ENCODE measurements around the gene MAP2K3. TPM values are rescaled to one million over a fixed set of nuclear protein-coding genes. Genes with fewer than 3 reads are reported as not detected.

MAP2K3 gene
- polyA plus RNA-seq, 1 donor (not counting 4 experiments of a cell fraction or from before 2014, with no cell fraction given), result 22.4 TPM

DNA sequence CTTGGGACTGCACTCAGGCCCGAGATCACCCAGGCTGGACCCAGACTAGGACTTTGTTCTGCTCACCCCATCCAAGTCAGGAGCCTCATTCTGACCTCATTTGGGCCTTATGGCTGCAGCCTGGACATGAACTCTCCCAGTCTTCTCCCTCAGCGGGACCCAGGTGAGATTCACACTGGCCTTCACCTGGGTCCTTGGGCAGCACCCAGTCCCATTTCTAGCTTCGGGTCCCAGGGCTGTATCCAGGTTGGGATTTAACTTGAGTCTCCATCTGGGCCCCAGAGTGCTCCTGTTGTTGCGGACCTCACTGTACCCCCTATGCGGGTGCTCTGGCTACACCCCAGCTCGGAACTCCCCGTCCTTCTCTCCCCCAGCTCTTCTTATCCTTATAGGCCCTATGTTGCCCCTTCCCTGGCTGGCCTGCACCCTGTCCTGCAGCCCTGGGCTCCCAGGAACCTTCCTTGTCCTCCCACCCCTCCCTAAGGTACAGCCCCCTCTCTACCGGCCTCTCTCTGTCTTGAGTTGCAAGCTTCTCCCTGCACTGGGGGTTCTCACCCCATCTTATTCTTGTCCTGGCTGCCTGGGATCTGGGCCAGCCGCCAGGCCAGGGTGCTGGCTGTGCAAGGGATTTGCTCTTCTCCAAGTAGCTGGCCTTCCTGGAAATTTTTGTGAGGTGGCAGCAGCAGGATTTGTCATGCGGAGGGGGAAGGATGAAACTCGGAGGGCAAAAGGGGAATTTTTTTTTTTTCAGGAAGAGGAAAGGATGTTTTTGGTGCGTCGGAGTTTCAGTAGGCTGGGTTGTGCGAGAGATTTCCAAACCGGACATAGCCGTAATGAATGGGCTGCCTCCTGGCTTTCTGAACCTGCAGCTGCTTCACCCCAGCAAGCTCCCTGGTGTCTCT is 904 bp downstream of the MAP2K3 start:
- H3K9me1 ChIP-seq (ENCODE audit: control insufficient read depth, extremely low read depth, insufficient read depth, low read length), result peaks cover 6% of the 10 kb centered on the region
- H3K4me2 ChIP-seq (ENCODE audit: control insufficient read depth, extremely low read depth, insufficient read depth, low read depth, low read length), result peak overlapping the region; percentile 93
- H3K36me3 ChIP-seq (ENCODE audit: control insufficient read depth in 2 of 2, extremely low read depth in 1 of 2, insufficient read depth in 2 of 2, low read length in 2 of 2), result no peaks in the 10 kb centered on the region
- DNase-seq (ENCODE audit: low read depth, low spot score), result no peak
- H3K9ac ChIP-seq (ENCODE audit: control insufficient read depth, extremely low read depth, insufficient read depth, low read length), result peak overlapping the region; percentile 83
- no peak for FAIRE-seq
- TF ChIP-seq EZH2 (IDR thresholded peaks at IDR 0.05; ENCODE audit: low read length) (no peak), CTCF (optimal IDR thresholded peaks at IDR 0.05 in 1 of 3, IDR thresholded peaks at IDR 0.05 in 1 of 3, conservative IDR thresholded peaks at IDR 0.05 in 1 of 3; ENCODE audit: extremely low read depth in 1 of 3, insufficient read depth in 2 of 3, low read length in 3 of 3) (no peak)
- peak overlapping the region; percentile 79 for H3K27ac ChIP-seq (ENCODE audit: control insufficient read depth, insufficient read depth, low read length)
- H3K9me3 ChIP-seq (ENCODE audit: control insufficient read depth, low read depth, low read length), result no peaks in the 10 kb centered on the region
- H3K79me2 ChIP-seq (ENCODE audit: control insufficient read depth, insufficient read depth, low read length), result peaks cover 54% of the 10 kb centered on the region
- H4K20me1 ChIP-seq (ENCODE audit: control insufficient read depth, extremely low read depth, insufficient read depth, low read length), result peaks cover 12% of the 10 kb centered on the region
- peaks cover 57% of the 10 kb centered on the region for H3K4me1 ChIP-seq (ENCODE audit: control insufficient read depth, extremely low read depth, insufficient read depth, low read length)
- H3K4me3 ChIP-seq (ENCODE audit: control insufficient read depth in 2 of 3, extremely low read depth in 1 of 3, insufficient read depth in 2 of 3, low read depth in 1 of 3, low read length in 3 of 3), result peak overlapping the region; percentile 77 to 86 (median 78)
- H2AFZ ChIP-seq (ENCODE audit: control insufficient read depth, low read length), result no peak overlapping the region
- dilution Hi-C loops (cut with MboI; ENCODE audit: extremely low pct_ligation_motif_present, low sequenced_read_pairs), result no loop called here
- H3K27me3 ChIP-seq (ENCODE audit: control insufficient read depth, extremely low read depth, insufficient read depth, low read length), result no peaks in the 10 kb centered on the region

DNA sequence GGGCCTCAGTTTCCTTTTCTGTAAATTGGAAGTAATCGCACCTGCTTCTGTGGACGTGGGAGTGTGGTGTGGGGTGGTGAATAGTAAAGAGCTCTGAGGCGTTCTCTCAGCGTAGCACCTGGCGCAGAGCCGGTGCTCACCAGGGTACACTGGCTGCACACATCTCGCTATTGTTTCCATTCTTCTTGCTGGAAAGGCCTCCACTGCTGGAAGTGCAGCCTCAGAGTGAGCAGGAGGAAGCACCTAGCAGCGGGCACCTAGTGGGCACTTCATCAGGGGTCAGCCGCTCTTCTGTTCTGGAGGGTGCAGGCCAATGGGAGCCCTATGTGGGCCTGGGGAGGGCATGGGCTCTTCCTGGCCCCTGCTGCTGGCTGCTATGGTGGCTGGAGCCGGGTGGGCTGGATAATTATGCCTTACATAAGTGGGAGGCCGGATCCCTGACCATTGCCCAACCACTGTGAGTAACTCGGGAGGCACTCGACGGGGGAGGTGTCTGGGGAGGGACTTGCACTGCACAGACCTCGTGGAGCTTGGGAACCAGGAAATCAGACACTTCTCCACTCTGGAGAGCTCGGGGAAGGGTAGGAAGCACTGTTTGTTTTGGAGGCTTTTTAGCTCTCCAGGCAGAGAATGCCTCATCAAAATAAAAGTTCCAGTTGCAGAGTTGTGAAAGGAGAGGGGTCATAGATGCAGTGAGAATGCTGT is 1.7 kb downstream of the MAP2K3 start:
- H3K4me2 ChIP-seq (ENCODE audit: control insufficient read depth, extremely low read depth, insufficient read depth, low read depth, low read length), result peak overlapping the region; percentile 93
- no peak overlapping the region for H2AFZ ChIP-seq (ENCODE audit: control insufficient read depth, low read length)
- H4K20me1 ChIP-seq (ENCODE audit: control insufficient read depth, extremely low read depth, insufficient read depth, low read length), result peaks cover 12% of the 10 kb centered on the region
- dilution Hi-C loops (cut with MboI; ENCODE audit: extremely low pct_ligation_motif_present, low sequenced_read_pairs), result no loop called here
- DNase-seq (ENCODE audit: low read depth, low spot score) (no peak), FAIRE-seq (peak; percentile 86)
- TF ChIP-seq EZH2 (IDR thresholded peaks at IDR 0.05; ENCODE audit: low read length) (no peak), CTCF (optimal IDR thresholded peaks at IDR 0.05 in 1 of 3, IDR thresholded peaks at IDR 0.05 in 1 of 3, conservative IDR thresholded peaks at IDR 0.05 in 1 of 3; ENCODE audit: extremely low read depth in 1 of 3, insufficient read depth in 2 of 3, low read length in 3 of 3) (peak in 1 of 3 experiments; percentile 10)
- no peaks in the 10 kb centered on the region for H3K9me3 ChIP-seq (ENCODE audit: control insufficient read depth, low read depth, low read length)
- peaks cover 0 to 1% of the 10 kb centered on the region in 2 experiments for H3K36me3 ChIP-seq (ENCODE audit: control insufficient read depth in 2 of 2, extremely low read depth in 1 of 2, insufficient read depth in 2 of 2, low read length in 2 of 2)
- peaks cover 7% of the 10 kb centered on the region for H3K9me1 ChIP-seq (ENCODE audit: control insufficient read depth, extremely low read depth, insufficient read depth, low read length)
- H3K4me3 ChIP-seq (ENCODE audit: control insufficient read depth in 2 of 3, extremely low read depth in 1 of 3, insufficient read depth in 2 of 3, low read depth in 1 of 3, low read length in 3 of 3), result peak overlapping the region; percentile 77 to 86 (median 78)
- peaks cover 57% of the 10 kb centered on the region for H3K4me1 ChIP-seq (ENCODE audit: control insufficient read depth, extremely low read depth, insufficient read depth, low read length)
- H3K9ac ChIP-seq (ENCODE audit: control insufficient read depth, extremely low read depth, insufficient read depth, low read length), result peak overlapping the region; percentile 83
- no peaks in the 10 kb centered on the region for H3K27me3 ChIP-seq (ENCODE audit: control insufficient read depth, extremely low read depth, insufficient read depth, low read length)
- H3K27ac ChIP-seq (ENCODE audit: control insufficient read depth, insufficient read depth, low read length), result peak overlapping the region; percentile 79
- peaks cover 61% of the 10 kb centered on the region for H3K79me2 ChIP-seq (ENCODE audit: control insufficient read depth, insufficient read depth, low read length)
